ENCODE data around the gene MRPL23.

DNA sequence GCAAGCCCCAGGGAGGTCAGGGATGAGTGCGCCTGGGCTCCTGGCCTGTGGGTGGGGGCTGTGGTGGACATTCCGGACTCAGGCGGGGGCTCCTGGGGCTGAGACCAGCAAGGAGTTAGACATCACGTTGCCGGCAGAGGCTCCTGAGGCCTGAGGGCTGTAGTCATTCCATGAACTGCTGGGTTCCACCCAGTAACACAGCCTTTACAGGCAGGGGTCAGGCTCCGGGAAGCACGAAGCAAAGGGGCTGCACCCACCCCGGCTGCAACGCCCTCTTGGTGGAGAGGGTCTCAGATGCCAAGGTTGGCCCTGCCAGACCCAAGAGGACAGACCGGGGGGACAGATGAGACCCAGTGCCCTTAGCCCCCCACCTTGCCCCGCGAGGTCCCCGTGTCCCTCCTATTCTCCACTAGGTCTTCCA, 18.7 kb upstream of the MRPL23 start:
- TF ChIP-seq, protein P1, sequence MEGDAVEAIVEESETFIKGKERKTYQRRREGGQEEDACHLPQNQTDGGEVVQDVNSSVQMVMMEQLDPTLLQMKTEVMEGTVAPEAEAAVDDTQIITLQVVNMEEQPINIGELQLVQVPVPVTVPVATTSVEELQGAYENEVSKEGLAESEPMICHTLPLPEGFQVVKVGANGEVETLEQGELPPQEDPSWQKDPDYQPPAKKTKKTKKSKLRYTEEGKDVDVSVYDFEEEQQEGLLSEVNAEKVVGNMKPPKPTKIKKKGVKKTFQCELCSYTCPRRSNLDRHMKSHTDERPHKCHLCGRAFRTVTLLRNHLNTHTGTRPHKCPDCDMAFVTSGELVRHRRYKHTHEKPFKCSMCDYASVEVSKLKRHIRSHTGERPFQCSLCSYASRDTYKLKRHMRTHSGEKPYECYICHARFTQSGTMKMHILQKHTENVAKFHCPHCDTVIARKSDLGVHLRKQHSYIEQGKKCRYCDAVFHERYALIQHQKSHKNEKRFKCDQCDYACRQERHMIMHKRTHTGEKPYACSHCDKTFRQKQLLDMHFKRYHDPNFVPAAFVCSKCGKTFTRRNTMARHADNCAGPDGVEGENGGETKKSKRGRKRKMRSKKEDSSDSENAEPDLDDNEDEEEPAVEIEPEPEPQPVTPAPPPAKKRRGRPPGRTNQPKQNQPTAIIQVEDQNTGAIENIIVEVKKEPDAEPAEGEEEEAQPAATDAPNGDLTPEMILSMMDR (IDR thresholded peaks at IDR 0.05; ENCODE audit: insufficient read depth, low read length, poor library complexity, severe bottlenecking) = no peak
- TF ChIP-seq EZH2phosphoT487 (conservative IDR thresholded peaks at IDR 0.05; ENCODE audit: low read length) = no peak

Data from SU-DHL-6 (cell line).